22Rv1 (cell line): ENCODE measurements around the gene FN3KRP.

Experiments used
- H3K27ac ChIP-seq: fragments of 450-650 bp; 2 replicates; pipeline ENCODE4 v1.5.1; 2017
- CTCF ChIP-seq: fragments of 450-650 bp; IDR thresholded peaks from 2 replicates; pipeline ENCODE4 v1.5.1; 2017; ENCODE audit warnings: mild to moderate bottlenecking
- ZFX ChIP-seq: fragments of 450-650 bp; IDR thresholded peaks from 2 replicates; pipeline ENCODE4 v1.6.1; 2017; ENCODE audit warnings: antibody characterized with exemption, borderline replicate concordance

The FN3KRP gene

GRCh38 chr17:82674656-82675475 lies 41.6 kb upstream of the FN3KRP start:
- TF ChIP-seq ZFX (no peak), CTCF (no peak)
- no peak overlapping the region for H3K27ac ChIP-seq

GRCh38 chr17:82675476-82676245 lies 40.8 kb upstream of the FN3KRP start:
- H3K27ac ChIP-seq = no peak overlapping the region
- no peak for TF ChIP-seq CTCF
- TF ChIP-seq ZFX = no peak

GRCh38 chr17:82677353-82677925 lies 39.1 kb upstream of the FN3KRP start:
- H3K27ac ChIP-seq = no peak overlapping the region
- TF ChIP-seq CTCF (no peak), ZFX (no peak)

GRCh38 chr17:82678265-82678891 lies 38.1 kb upstream of the FN3KRP start:
- TF ChIP-seq ZFX (no peak), CTCF (no peak)
- H3K27ac ChIP-seq = no peak overlapping the region

- H3K27ac ChIP-seq = no peak overlapping the region
- TF ChIP-seq CTCF (no peak), ZFX (no peak)
These were observed 36.7 kb upstream of the FN3KRP start for GRCh38 chr17:82679586-82680465.

- TF ChIP-seq CTCF (no peak), ZFX (no peak)
- H3K27ac ChIP-seq = no peak overlapping the region
These were observed 35.0 kb upstream of the FN3KRP start for GRCh38 chr17:82681547-82681946.
